GM18517 (cell line): Measurements from ENCODE around the gene CTRB1.
A peak's percentile ranks its signal among the peaks of the same experiment; 100 is the strongest.
"Not testable (repeated sequence)": the region's sequence is repeated elsewhere in the genome, so short reads cannot be mapped to it uniquely, and the experiment has no call there.

Experiments
- ATAC-seq: cut with Tn5 transposase; IDR thresholded peaks from one replicate; pipeline ENCODE4 v1.9.1; 2021; ENCODE audit warnings: mild to moderate bottlenecking, moderate library complexity; ENCODE audit not compliant: unreplicated experiment

Gene CTRB1

GRCh38 chr16:75203667-75204409 lies 14.9 kb upstream of the CTRB1 start:
- ATAC-seq, result no peak

GRCh38 chr16:75204410-75204758 lies 14.4 kb upstream of the CTRB1 start:
- ATAC-seq, result no peak

GRCh38 chr16:75204905-75205304 lies 13.9 kb upstream of the CTRB1 start:
- ATAC-seq, result not testable (repeated sequence)

GRCh38 chr16:75205438-75205837 lies 13.3 kb upstream of the CTRB1 start:
- not testable (repeated sequence) for ATAC-seq

- ATAC-seq, result not testable (repeated sequence)
These were observed 12.6 kb upstream of the CTRB1 start for GRCh38 chr16:75205961-75206748.

- ATAC-seq, result no peak
These were observed 11.9 kb upstream of the CTRB1 start, which contains the start of gene CTRB2 for GRCh38 chr16:75206749-75207451. Gene CTRB2 (minus strand): TSS chr16:75207161. CDS start chr16:75207141, 20 bp downstream.

GRCh38 chr16:75207831-75208230 lies 11.0 kb upstream of the CTRB1 start:
- no peak for ATAC-seq

GRCh38 chr16:75208242-75208825 lies 10.5 kb upstream of the CTRB1 start:
- no peak for ATAC-seq

GRCh38 chr16:75208861-75209505 lies 9.8 kb upstream of the CTRB1 start:
- no peak for ATAC-seq

GRCh38 chr16:75209514-75209913 lies 9.3 kb upstream of the CTRB1 start:
- not testable (repeated sequence) for ATAC-seq

GRCh38 chr16:75209944-75210343 lies 8.8 kb upstream of the CTRB1 start:
- ATAC-seq, result no peak

GRCh38 chr16:75211286-75211685 lies 7.5 kb upstream of the CTRB1 start:
- ATAC-seq, result not testable (repeated sequence)

- ATAC-seq, result no peak
These were observed 2.7 kb upstream of the CTRB1 start for GRCh38 chr16:75216127-75216526.

GRCh38 chr16:75216576-75216975 lies 2.2 kb upstream of the CTRB1 start:
- ATAC-seq, result no peak

- ATAC-seq, result no peak
These were observed 1.4 kb upstream of the CTRB1 start for GRCh38 chr16:75217389-75217851.

GRCh38 chr16:75219088-75219487 lies 300 bp downstream of the CTRB1 start:
- no peak for ATAC-seq

GRCh38 chr16:75219838-75220237 lies 1.1 kb downstream of the CTRB1 start:
- peak; percentile 60 for ATAC-seq

GRCh38 chr16:75222271-75222783 lies 3.5 kb downstream of the CTRB1 start:
- no peak for ATAC-seq

GRCh38 chr16:75223129-75223528 lies 4.3 kb downstream of the CTRB1 start:
- not testable (repeated sequence) for ATAC-seq
